HG02970 (cell line): ENCODE results near the gene FOXP2.

ENCODE experiments used
- ATAC-seq: cut with Tn5 transposase; IDR thresholded peaks from one replicate; pipeline ENCODE4 v1.9.1; 2021; ENCODE audit warnings: mild to moderate bottlenecking, moderate library complexity, moderate number of reproducible peaks; ENCODE audit not compliant: unreplicated experiment, low FRiP score

The FOXP2 gene

DNA sequence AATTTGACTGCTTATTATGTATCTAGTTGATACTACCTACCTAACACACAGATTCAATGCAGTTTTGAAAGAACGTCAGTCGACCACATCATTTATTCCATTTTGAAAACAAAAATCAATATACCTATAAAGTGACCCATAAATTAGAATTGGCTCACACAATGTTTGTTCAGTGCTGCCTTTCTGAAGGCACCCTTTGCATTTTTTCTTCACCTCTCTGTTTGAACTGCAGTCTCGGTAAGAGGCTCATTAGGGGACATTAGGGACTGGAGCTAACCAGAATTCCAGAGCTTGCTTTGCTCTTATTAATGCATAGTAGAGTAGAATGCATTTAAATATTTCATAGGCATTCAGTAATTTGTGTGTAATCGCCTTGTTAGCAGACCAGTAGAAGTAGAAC is 234.1 kb downstream of the FOXP2 start:
- no peak for ATAC-seq

- no peak for ATAC-seq
These were observed 235.1 kb downstream of the FOXP2 start for GRCh38 chr7:114649689-114650088.

DNA sequence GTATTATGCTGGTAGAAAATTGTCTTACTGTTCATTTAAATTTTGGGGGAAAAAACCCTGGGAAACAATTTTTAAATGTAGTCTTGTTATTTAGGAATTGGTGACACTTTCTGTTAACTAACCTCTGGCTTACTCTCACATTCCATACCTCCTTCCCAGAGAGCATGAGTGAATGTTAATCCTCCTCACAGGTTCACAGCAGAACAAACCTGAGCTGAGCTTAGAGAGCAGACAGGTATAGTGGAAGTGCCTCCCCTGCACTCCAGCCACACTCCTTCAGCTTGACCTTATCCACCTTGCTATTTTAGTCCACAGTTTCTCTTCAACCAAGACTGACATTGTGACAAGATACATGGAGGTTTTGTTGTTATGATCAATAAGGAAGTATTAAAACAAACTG is 235.9 kb downstream of the FOXP2 start:
- no peak for ATAC-seq

DNA sequence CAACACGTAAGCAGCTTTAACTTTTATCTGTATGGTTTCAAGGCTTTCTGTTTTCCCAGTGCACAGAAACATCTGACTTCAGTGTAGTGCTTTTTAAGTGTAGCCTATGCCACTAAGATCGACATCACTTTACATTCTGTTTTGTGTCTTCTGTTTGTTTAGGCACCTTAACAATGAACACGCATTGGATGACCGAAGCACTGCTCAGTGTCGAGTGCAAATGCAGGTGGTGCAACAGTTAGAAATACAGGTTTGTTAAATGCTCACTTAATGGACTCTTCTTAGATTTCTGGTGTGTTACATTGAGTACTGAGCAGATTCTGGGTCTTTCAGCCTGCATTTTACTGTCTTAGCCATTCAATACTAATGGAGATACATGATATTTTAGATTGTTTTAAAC is 237.4 kb downstream of the FOXP2 start:
- no peak for ATAC-seq

- ATAC-seq, result no peak
These were observed 238.9 kb downstream of the FOXP2 start for GRCh38 chr7:114653364-114654088.

DNA sequence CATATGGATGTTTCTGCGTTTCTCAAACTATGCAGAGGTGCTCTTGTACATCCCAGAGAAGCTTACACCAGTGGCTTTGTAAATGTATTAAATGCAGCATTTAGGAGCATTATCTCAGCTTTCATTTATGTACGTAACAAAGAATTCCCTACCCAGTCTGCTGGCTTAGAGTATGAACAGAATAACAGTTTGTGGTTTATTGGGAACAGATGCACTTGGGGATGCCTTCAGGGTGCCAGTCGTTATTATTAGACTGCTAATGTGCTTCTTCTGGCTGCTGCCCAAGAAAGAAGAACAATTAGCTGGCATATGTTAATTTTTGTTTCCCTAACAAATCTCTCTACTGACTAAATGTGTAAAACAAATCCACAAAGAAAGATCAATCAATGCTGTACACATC is 241.9 kb downstream of the FOXP2 start:
- ATAC-seq, result no peak

GRCh38 chr7:114657279-114657678 is 242.7 kb downstream of the FOXP2 start:
- ATAC-seq, result no peak

- ATAC-seq, result no peak
These were observed 243.6 kb downstream of the FOXP2 start for GRCh38 chr7:114658216-114658615.

DNA sequence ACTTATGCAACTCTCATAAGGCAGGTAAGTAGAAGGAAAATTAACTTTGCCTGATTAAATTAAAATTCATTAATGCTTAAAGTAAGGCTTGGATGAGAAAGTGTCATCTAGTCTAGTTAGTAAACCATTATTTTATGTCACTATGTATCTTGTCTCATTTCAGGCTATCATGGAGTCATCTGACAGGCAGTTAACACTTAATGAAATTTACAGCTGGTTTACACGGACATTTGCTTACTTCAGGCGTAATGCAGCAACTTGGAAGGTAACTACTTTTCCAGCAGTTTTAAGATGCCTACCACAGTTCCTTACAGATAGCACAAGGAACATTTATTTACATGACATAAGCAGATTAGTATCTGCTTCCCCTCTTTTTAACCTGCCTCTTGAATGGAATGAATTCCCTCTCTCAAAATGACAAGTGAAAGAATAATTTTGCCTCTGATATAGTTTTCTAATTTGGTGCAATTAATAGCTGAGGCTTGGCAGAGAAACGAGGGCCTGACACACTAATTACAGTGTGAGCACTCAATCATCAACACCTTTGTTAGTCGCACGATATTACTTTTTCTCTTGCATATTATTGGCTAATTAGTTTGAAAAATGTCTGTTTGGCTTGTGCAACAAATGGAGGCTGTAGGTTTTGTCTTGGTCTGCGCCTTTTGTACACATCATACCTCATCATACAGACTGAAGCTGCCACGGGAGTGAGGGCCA is 245.0 kb downstream of the FOXP2 start:
- ATAC-seq, result no peak

GRCh38 chr7:114660126-114660486 is 245.5 kb downstream of the FOXP2 start:
- no peak for ATAC-seq

DNA sequence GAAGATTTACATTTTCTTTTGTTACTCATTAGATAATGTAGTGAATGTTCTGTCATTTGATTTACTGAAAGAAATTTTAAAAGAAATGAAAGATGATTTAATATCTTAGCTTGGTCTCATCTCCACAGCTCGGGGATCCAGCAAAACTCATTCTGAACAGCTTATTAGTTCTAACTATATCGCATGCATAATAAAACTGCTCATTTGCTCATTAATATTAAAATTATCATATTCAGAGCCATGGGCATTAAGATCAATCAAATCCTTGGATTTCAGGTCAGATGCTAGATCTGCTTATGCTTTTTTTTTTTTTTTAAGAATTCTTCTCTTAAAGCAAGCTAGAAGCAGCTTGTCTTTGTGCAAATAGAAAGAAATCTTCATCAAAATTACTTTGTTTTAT is 246.1 kb downstream of the FOXP2 start:
- ATAC-seq, result no peak

GRCh38 chr7:114662002-114662677 is 247.5 kb downstream of the FOXP2 start:
- ATAC-seq, result no peak

- no peak for ATAC-seq
These were observed 248.9 kb downstream of the FOXP2 start for GRCh38 chr7:114663502-114663901.

- no peak for ATAC-seq
These were observed 256.1 kb downstream of the FOXP2 start for GRCh38 chr7:114670676-114671075.

- ATAC-seq, result no peak
These were observed 257.0 kb downstream of the FOXP2 start for GRCh38 chr7:114671563-114672123.

DNA sequence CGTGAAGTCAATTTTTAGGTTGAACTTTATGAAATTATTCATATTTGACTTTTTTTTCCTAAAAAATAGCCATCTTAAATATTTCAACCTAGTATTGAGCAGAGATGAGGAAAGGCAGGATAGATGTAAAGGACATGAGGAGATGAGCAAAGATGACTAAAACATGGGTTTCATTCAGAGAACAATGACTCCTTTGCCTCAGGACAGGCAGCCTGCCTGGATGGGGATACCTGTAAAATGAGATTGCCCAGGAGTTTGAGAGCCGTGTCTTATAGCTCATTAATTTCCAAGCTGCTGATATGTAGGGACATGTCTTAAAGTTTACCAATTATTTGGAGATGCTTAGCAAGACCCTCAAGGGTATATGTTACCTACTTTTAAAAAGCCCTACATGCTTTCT is 263.5 kb downstream of the FOXP2 start:
- no peak for ATAC-seq

- ATAC-seq, result no peak
These were observed 272.6 kb downstream of the FOXP2 start for GRCh38 chr7:114687238-114687637.

- ATAC-seq, result no peak
These were observed 273.9 kb downstream of the FOXP2 start for GRCh38 chr7:114688443-114689055.

GRCh38 chr7:114689406-114689805 is 274.8 kb downstream of the FOXP2 start:
- ATAC-seq, result no peak

- ATAC-seq, result no peak
These were observed 277.0 kb downstream of the FOXP2 start for GRCh38 chr7:114691605-114692004.

- no peak for ATAC-seq
These were observed 280.6 kb downstream of the FOXP2 start for GRCh38 chr7:114695182-114695581.
